ENCODE results near the gene C12orf60. TPM values are rescaled to one million over a fixed set of nuclear protein-coding genes. Genes with fewer than 3 reads are reported as not detected.

Gene C12orf60
- polyA plus RNA-seq, 12 donors = 0.87 to 2.3 (median 1.3) TPM; not detected in 2

DNA sequence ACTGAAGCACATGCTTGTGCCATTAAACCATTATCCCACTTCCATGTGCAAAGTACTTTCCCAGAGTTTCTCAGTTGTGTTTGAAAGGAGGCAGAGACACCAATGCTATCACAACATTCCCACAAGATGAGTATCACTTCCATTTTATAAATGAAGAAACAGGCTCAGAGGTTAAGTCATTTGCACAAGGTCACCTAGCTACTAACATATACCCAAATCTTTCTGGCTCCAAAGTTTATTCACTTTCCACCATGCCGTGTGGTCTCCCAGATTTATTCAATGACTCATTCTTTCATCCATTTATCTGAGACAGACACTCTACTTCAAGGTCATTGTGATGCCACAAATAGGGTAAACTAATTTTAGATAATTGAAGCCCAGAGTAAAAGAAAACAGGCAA is 30.5 kb downstream of the C12orf60 start:
- DNase-seq = no peak

DNA sequence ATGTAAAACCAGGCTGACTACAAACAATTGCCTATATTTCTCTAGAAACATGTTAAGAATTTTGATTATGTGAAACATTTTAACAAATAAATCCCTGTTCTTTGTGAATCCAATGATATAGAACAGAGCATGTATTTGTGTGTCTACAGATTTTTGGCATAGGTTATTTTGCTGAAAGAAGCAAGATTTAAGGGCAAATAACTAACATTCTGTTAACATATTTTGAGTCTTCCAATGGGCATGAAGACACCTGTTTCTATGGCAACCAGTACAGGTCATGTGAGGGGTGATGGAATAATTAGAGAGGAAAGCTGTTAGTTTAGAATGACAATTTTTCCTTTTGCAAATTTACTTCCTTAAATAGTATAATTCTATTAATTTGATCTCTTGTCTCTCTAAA is 31.0 kb downstream of the C12orf60 start:
- DNase-seq = no peak

DNA sequence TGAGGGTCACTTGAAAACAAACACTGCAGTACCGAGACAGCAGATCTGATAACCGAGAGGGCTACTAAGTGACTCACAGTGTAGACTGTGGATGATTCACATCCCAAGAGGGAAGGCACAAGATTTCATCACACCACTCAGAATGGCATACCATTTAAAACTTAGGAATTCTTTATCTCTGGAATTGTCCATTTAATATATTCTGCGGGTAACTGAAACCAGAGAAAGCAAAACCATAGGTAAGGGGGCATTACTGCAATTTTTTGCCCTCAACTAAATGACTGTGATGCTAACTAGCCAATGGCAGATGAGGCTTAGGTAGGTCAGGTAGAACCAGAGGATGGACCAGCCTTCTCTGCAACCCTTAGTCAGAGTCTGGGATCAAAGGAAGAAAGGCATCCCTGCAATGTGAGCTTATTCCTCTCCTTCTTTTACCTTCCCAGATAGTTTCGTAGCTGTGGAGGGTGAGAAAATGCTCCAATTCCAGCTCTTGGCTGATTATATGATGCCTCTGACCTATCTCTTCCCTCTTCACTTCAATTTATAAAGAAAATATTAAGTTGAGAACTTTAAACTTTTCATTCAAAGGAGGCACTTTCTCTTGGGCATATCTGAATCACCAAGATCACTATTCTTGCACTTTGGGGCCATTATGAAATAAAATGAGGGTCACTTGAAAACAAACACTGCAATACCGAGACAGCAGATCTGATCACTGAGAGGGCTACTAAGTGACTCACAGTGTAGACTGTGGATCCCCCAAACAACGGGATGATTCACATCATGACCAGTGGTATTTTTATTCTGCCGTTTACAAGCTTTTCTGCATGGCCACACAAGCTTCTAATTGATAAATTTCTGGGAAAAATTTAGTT is 33.1 kb downstream of the C12orf60 start:
- DNase-seq = no peak

DNA sequence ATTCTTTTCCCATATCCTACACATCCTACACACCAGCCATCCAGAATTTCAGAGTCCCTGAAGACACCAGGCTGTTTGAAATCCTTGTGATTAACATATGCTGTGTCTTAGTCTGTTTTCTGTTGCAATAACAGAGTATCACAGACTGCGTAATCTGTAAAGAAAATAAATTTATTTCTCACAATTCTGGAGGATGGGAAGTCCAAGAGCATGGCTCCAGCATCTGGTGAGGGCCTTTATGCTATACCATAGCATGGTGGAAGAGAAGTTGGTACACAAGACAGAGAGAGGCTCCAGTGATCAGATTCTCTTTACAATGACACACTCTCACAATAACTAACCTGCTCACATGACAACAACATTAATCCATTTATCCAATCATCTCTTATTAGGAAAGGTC is 35.8 kb downstream of the C12orf60 start:
- no peak for DNase-seq

DNA sequence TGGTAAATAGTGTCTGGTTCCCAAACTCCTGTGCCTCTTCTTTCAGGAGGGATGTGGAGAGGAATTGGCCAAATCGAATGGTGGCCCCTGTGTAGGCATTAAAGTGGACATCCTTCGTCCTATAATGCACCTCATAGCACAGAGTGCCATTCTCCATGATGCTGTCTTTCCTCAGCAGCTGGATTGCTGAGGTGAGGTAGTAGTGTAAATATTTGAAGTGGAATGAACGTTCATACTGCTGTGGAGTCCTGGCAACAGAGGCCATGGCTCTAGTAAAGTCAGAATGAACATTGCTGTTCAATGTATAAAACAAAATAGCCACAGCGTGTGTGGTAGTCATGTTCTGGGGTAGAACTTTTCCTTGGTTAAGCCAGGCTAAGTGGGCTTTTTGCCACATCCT is 37.1 kb downstream of the C12orf60 start:
- DNase-seq = no peak

DNA sequence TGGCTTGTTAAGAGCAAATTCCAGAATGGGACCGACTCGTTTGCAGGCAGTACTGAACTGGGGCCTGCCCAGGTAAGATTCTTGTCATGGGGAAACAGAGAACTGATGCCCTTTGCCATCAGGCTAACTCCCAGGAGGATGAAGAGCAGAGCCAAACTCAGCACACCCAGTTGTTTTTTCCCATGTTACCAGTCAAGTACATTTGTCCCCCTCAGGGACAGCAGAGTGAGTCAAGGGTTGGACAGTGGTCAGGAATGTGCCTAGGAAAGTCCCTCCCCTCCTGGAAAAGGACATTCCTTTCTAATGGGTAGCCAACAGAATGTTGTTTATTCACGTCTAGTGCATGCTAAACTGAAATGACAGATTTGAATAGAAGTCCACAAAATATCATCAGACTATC is 38.3 kb downstream of the C12orf60 start:
- no peak for DNase-seq

DNA sequence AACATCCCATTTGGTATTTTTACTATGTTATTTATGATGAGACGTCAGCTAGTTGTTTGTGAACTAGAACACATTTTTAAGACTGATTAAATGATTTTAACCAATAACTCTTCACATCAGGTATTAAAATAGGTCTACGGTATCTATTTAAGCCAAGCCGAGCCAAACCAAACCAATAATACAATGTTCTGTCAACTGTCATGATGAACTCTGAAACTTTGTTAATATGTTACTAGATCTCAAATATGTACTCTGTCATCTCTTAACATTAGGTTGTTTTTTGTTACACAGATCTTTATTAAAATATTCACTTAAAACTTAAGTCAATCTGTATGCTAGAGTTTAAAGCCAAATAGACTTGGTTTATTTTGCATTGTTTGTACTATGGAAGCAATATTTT is 38.8 kb downstream of the C12orf60 start:
- no peak for DNase-seq

DNA sequence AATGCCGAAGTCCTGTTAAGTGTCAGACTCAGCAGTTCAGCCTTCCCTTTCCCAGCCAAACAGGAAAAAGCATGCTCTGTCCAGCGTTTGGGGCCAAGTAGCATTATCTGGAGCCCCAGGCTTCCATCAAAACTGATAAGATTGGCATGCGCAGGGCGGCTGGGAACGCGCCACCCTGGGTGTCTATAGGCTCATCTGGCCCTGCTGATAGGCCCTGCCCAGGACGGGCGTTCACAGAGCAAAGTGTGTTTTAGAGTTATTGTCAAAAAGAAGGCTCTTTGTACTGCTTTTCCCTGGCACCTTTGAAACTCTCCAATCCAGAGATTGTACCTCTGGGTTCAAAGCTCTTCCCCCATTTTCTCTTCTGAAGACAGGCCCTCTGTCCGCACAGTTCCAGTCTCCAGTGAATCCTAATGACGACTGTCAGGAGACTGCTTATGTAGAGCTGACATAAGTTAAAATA is 40.0 kb downstream of the C12orf60 start, which contains the start of gene ART4:
Gene ART4 (minus strand): TSS at position 102 of the 463 bp plus-strand sequence. CDS start 413 bp downstream, outside the sequence.
- no peak for DNase-seq

DNA sequence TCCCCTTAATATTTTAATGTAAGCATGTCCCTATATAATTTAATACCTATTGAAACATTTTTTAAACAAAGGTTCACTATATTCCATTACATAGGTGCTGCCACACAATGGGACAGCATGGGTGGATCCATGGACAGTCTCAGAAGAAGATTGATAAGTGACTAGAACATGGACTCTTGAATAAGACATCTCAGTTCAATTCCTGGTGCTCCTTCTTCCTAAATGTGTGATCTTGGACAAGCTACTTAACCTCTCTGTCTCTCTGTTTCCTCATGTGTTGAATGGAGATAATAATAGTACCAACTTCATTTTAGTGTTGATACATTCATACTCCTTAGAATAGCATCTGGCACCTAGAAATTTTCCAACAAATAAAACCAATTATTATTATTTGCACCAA is 40.9 kb downstream of the C12orf60 start:
- DNase-seq = no peak

DNA sequence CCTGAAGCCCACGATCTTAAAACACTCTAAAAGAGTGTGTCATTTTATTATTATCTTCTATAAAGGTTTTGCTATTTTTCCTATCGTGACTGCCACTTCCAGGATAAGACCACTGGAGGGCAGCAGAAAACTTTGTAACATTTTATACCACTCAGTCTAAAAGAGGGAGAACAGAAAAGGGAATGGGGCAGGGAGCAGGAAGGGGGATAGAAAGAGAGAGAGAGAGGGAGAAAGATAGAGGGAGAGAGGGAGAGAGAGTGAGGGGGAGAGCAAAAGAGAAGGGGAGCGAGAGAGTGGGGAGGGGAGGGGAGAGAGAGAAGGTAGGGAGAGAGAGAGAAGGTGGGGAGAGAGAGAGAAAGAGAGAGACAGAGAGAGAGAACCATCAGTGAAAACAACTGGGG is 41.9 kb downstream of the C12orf60 start:
- DNase-seq = peak; percentile 67

DNA sequence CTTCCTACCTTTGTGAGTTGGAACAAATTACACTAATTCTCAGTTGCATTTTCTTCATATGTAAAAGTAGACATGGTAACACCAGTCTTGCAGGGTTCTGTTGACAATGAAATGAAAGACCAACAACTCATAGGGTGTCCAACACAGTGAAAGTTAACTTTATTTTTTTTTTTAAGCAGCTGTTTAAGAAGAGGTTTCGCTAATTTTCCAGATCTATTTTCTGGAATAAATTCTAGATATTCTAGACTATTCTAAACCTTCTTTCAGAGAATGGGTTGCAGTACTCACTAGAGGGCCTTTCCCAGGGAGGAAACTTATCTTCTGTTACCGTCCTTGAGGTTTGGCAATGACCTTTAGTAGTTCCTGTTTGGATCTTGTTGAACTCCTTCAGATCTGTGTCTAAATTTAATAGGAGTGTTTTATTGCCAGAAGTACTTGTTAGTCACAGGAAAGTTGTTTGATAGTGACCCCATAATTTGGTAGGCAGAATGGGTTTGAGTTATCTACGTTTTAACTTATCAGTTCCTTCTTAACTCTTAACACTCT is 42.6 kb downstream of the C12orf60 start:
- DNase-seq = no peak

DNA sequence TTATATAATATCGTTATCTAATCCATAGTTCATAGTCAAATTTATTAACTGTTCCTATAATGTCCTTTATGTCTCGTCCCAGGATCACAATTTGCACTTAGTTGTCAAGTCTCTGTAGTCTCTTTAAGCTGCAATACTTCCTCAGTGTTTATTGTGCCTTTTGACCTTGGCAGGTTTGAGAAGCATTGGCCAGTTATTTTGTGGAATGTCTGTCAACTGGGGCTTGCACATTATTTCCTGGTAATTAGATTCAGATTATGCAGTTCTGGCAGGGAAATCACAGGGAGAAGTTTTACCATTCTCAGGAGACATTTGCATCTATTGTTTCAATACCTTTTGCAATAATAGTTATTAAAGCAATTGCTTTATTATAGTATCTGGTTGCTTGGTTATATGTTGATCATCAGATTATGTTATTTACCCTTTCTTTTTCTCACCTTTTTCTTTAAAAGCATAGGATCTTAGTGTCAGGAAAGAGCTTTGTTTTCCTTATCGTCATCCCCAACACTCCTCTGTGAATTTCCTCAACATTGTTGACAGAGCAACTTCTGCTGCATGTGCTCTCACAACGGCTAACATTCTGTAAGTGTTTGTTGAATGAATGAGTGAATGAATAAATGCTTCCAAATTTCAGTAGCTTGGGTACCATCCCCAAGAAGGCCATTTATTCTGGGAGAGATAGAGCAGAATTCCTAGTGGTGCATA is 43.6 kb downstream of the C12orf60 start:
- DNase-seq = no peak

DNA sequence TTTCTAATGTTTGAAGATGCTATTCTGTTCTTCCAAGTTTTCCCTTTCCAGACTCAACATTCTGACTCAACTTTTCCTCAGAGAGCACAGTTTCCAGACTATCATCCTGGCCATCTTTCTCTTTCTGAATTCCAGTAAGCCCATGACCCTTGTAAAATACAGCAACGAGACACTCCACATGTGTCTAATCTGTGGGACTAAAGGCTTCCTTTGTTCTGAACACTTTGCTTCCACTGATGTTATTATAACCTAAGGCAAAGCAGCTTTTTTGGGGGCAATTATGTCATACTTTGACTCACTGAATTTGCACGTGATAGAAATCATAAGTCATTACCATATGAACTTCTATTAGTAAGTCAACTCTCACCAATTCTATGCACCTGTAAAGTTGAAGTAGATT is 46.2 kb downstream of the C12orf60 start:
- peak; percentile 84 for DNase-seq

DNA sequence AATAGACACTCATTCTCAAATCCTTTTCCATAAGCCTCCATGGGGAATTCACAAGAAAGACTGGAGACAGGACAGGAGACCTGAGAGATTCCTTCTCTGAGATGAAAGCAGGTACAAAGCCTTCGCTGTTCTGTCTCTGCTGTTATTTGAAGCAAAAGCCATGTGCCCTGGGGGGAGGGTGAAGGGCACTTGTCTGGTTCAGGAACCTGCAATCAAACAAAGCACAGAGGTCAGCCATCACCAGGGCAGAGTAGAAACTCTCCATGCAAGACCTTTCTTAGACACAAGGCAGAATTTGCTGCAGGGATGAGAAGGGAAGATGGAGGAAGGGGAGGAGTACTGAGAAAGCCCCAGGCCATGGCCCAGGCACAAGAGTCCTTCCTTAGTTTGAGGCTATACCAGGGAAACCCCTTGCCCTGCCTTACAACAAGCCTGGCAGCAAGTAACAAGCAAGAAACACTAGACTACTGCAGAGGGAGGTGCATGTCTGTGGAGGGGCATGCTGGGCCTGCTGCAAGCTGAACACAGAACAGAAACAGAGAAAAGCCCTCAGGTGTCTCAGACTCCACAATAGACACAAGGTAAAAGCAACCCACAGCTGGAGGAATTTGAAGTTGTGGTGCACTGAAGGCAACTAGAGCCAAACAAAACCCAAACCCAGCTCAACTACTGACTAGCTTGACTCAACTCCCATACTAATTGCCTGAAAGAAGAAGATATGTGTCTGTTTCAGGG is 47.6 kb downstream of the C12orf60 start:
- DNase-seq = no peak

DNA sequence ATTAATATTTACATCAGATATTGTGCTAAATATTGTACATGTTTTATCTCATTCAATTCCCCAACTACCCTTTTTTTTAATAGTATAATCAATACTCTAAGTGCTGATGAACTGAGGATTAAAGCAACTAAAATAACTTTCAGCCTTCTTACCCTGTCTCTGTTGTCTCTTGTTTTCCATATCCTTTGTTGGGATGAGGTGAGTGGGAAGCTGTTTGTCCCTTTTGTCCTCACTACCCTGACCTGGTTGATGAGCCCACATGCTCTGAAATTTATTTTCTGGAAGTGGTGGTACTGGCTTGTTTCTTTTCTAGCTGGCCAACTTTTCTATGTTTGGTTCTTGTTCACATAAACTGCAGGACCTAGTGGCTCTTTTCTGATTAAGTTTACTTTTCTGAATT is 49.4 kb downstream of the C12orf60 start:
- DNase-seq = no peak

DNA sequence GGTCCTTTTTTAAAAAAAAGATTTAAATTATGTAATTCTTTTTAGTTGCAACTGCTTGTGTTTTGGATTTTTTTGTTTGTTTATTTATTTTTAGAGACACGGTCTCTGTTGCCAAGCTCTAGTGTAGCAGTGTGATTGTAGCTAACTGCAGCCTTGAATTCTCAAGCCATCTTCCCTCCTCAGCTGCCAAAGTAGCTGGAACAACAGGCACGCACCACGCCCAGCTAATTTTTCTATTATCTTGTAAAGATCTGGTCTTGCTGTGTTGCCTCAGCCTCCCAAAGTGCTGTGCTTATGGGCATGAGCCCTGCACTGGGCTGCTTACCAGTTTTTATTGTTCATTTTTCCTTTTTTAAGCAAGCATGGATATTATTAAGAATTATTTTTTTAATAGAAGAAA is 50.5 kb downstream of the C12orf60 start:
- peak; percentile 74 for DNase-seq

DNA sequence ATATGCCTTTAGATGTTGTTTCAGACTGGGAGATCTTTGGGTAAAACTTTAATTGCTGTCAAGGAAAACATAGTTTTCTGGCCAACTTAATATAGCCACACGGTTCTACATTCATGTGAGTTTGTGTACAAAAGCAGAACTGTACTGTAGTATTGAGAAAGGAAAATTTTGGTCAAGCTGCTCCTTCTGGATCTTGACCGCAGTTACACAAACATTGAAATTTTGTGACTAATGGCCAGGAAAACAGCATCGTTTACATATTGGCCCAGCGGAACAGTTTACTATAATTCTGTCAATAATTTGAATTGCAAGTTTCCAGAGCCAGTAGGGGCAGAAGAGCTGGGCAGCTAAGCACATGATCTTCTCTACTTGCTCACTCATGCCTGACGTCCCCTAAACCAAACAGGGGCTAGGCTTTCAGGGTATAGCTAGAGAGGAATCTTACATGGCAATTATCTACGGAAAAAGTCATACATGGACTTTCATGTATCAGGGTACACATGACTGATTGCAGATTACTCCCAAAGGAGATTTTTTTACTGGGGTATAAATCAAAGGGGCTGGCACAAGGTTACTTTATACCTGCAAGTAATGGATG is 51.2 kb downstream of the C12orf60 start:
- DNase-seq = no peak

DNA sequence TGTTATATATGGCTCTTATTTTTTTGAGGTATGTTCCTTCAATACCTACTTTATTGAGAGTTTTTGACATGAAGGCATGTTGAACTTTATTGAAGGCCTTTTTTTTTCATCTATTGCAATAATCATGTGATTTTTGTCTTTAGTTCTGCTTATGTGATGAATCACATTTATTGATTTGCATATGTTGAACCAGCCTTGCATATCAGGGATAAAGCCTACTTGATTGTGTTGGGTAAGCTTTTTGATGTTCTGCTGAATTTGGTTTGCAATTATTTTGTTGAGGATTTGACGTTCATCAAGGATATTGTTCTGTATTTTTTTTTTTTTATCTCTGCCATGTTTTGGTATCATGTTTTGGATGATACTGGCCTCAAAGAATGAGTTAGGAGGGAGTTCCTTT is 55.0 kb downstream of the C12orf60 start:
- DNase-seq = no peak

DNA sequence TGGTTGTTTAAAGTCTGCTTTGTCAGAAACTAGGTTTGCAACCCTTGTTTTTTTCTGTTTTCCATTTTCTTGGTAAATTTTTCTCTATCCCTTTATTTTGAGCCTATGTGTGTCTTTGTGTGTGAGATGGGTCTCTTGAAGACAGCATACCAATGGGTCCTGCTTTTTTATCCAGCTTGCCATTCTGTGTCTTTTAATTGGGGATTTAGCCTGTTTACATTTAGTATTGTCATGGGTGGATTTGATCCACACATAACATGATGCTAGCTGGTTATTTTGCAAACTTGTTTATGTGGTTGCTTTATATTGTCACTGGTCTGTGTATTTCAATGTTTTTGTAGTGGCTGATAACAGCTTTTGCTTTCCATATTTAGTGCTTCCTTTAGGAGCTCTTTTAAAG is 57.0 kb downstream of the C12orf60 start:
- DNase-seq = no peak

DNA sequence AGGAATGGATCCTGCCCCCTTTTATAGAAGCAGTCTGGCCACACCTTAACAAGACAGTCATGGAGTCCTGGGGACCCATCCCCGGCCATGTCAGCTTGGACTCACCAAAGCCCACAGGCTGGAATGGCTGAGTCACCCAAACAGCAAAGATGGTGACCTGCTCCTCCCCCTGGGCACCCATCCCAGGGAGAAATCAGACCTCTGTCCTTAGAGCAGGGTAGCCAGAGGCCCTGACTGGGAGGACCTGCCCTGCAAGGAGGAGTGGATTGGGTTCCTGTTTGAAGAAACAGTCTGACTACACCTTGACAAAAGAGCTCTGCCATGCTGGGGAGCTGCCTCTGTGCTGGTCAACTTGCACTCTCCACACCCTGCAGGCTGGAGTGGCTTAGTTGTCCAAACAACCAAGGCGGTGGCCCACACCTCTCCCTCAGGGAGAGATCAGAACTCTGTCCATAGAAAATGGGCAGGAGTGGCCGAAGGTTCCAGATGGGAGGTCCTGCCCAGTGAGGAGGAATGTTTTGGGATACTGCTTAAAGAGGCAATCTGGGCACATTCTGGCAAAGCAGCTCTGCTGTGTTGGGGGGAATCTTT is 65.5 kb downstream of the C12orf60 start:
- DNase-seq = no peak

DNA sequence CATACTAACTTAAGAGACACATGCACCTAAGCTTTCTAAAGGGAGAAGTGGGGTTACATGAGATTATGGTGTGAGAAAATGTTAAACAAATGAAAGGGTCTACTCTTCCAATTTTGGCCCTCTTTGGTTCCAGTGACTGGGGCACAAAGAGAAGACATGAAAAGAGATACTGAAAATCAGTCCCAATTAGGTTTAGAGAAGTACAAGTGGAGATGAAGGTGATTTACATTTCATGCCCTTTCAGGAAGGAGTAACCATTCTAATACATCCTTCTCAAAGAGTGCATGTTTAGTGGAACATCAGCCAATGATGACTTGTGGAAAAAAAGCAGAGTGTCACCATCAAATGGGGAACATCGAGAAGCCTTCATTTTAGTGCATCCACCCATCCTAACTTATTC is 67.8 kb downstream of the C12orf60 start:
- no peak for DNase-seq

Measured in muscle of arm (tissue), 12 donors.